ENCODE measurements around the gene MACROD2.

DNA sequence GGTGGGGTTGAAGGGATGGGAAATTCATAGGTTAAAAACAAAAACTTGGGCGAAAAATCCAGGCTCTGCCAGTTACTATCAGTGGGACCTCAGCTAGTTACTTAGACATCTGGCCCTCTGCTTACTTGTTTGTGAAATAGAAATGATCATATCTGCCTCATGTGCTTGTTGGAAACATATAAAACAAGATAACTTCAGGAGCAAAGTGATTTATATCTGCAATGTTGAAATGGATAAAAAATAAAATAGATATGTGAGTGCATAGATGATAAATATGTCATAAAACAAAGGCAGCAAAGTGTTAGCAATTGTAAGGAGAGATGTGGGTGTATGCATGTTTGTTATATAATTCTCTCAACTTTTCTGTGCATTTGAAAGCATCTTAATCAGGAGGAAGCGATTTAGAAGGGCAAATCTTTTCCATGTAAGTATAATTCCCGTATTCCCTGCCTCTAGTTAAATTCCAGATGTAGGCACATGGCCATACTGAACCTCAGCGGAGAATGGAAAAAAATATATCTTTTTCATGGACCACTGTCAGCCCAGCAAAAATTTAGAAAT, 921.1 kb downstream of the MACROD2 start:
- no peak for TF ChIP-seq ZFX (IDR thresholded peaks at IDR 0.05; ENCODE audit: borderline replicate concordance)
- TF ChIP-seq, protein P1, sequence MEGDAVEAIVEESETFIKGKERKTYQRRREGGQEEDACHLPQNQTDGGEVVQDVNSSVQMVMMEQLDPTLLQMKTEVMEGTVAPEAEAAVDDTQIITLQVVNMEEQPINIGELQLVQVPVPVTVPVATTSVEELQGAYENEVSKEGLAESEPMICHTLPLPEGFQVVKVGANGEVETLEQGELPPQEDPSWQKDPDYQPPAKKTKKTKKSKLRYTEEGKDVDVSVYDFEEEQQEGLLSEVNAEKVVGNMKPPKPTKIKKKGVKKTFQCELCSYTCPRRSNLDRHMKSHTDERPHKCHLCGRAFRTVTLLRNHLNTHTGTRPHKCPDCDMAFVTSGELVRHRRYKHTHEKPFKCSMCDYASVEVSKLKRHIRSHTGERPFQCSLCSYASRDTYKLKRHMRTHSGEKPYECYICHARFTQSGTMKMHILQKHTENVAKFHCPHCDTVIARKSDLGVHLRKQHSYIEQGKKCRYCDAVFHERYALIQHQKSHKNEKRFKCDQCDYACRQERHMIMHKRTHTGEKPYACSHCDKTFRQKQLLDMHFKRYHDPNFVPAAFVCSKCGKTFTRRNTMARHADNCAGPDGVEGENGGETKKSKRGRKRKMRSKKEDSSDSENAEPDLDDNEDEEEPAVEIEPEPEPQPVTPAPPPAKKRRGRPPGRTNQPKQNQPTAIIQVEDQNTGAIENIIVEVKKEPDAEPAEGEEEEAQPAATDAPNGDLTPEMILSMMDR (IDR thresholded peaks at IDR 0.05): no peak
